ENCODE measurements around the gene TEX54. TPM values are rescaled to one million over a fixed set of nuclear protein-coding genes. Genes with fewer than 3 reads are reported as not detected.

The TEX54 gene
- not detected for total RNA-seq
- not detected for total RNA-seq (2013)
- total RNA-seq = 0 to 0.25 (median 0.07) reads per million in 29 experiments

- Mint-ChIP-seq H3K27me3 (no peaks in the 10 kb centered on the region), H3K36me3 (peaks cover 28% of the 10 kb centered on the region), H3K9me3 (no peaks in the 10 kb centered on the region), H3K4me3 (peak within 1 kb of the TSS; percentile 94 to 99 (median 97)), H3K27ac (peak within 1 kb of the TSS; percentile 98 to 99), H3K4me1 (peaks cover 45 to 50% (median 46%) of the 10 kb centered on the region in 3 donors)
- POLR2A ChIA-PET = interaction anchor here (0.5 to 2.1 kb wide), 13 partner anchors 8 to 1053 kb away, joined by 3 to 19 read pairs (median 6); no protein-coding TSS in a partner anchor
- ATAC-seq (replicated peaks in 1 of 4) = peak in 2 of 4 experiments; percentile 1 to 2
- Histone ChIP-seq H3K27ac (ENCODE audit: low read length) (peak within 1 kb of the TSS; percentile 95), H3K4me1 (ENCODE audit: control insufficient read depth in 1 of 2, extremely low read depth in 1 of 2, insufficient read depth in 2 of 2, low read length in 2 of 2) (peaks cover 13 to 44% of the 10 kb centered on the region in 2 experiments), H3K36me3 (ENCODE audit: control insufficient read depth in 2 of 2, extremely low read depth in 1 of 2, insufficient read depth in 1 of 2, low read length in 1 of 2) (peaks cover 7 to 48% of the 10 kb centered on the region in 2 donors), H3K27me3 (replicated peaks in 1 of 2; ENCODE audit: control insufficient read depth in 2 of 2, extremely low read depth in 1 of 2, insufficient read depth in 2 of 2, low read length in 1 of 2) (no peaks in the 10 kb centered on the region), H3K9me3 (no peaks in the 10 kb centered on the region), H3K4me3 (ENCODE audit: control insufficient read depth in 1 of 2, extremely low read depth in 1 of 2, low read length in 1 of 2) (peak within 1 kb of the TSS; percentile 96 to 97)
- DNase-seq = peak in 1 of 35 experiments; percentile 4
- 9% methylated on average over 29 of the region's 40 CpGs for WGBS (ENCODE audit: insufficient coverage)
- CTCF ChIA-PET = interaction anchor here (0.6 to 1.4 kb wide), 3 partner anchors 33 to 105 kb away, joined by 3 to 6 read pairs (median 5); partner anchors contain the start of genes HNRNPUL2 (in 1 of the 2) and SLC3A2 (in 1 of the 2)
Observed at GRCh38 chr11:62832336-62833234, at the start of gene TEX54. Gene TEX54 (minus strand): TSS chr11:62832841.

DNA sequence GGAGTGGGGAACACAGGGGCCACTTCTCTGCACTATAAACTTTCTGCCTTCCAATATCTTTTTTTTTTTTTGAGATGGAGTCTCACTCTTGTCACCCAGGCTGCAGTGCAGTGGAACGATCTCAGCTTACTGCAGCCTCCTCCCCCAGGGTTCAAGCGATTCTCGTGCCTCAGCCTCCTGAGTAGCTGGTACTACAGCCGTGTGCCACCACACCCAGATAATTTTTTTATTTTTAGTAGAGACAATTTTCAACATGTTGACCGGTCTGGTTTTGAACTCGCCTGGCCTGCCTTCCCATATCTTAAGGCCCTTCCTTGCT, 49.7 kb upstream of the TEX54 start:
- Mint-ChIP-seq H3K4me3 (peak overlapping the region; percentile 97 to 100 (median 100)), H3K27me3 (no peaks in the 10 kb centered on the region), H3K4me1 (peaks cover 46 to 52% (median 50%) of the 10 kb centered on the region in 3 donors), H3K36me3 (peaks cover 44% of the 10 kb centered on the region), H3K9me3 (no peaks in the 10 kb centered on the region), H3K27ac (peak overlapping the region; percentile 100)
- Histone ChIP-seq H3K4me1 (ENCODE audit: control insufficient read depth in 1 of 2, extremely low read depth in 1 of 2, insufficient read depth in 2 of 2, low read length in 2 of 2) (peaks cover 12 to 48% of the 10 kb centered on the region in 2 experiments), H3K9me3 (no peaks in the 10 kb centered on the region), H3K36me3 (ENCODE audit: control insufficient read depth in 2 of 2, extremely low read depth in 1 of 2, insufficient read depth in 1 of 2, low read length in 1 of 2) (peaks cover 21 to 50% of the 10 kb centered on the region in 2 donors), H3K27me3 (replicated peaks in 1 of 2; ENCODE audit: control insufficient read depth in 2 of 2, extremely low read depth in 1 of 2, insufficient read depth in 2 of 2, low read length in 1 of 2) (no peaks in the 10 kb centered on the region), H3K27ac (ENCODE audit: low read length) (peak overlapping the region; percentile 98), H3K4me3 (ENCODE audit: control insufficient read depth in 1 of 2, extremely low read depth in 1 of 2, low read length in 1 of 2) (peak overlapping the region; percentile 20 to 97)
- ChIA-PET POLR2A (interaction anchor here in 1 of 2 donors (0.6 to 1.1 kb wide), 2 partner anchors 17 to 291 kb away, joined by 3 to 5 read pairs; partner anchors contain the start of gene TUT1), CTCF (interaction anchor here in 1 of 2 donors (2.6 kb wide), 1 partner anchor 291 kb away, joined by 13 read pairs; the partner anchor contains the start of gene TUT1)
- no peak for ATAC-seq (replicated peaks in 1 of 4)
- DNase-seq = no peak
- no CpG with 5 or more reads among the region's 6 CpGs for WGBS (ENCODE audit: insufficient coverage)

- Mint-ChIP-seq H3K4me3 (peak overlapping the region; percentile 97 to 100 (median 100)), H3K4me1 (peaks cover 46 to 55% (median 50%) of the 10 kb centered on the region in 3 donors), H3K9me3 (no peaks in the 10 kb centered on the region), H3K36me3 (peaks cover 40% of the 10 kb centered on the region), H3K27me3 (no peaks in the 10 kb centered on the region), H3K27ac (peak overlapping the region; percentile 100)
- WGBS (ENCODE audit: insufficient coverage) = 0% methylated on average over 8 of the region's 21 CpGs
- Histone ChIP-seq H3K36me3 (ENCODE audit: control insufficient read depth in 2 of 2, extremely low read depth in 1 of 2, insufficient read depth in 1 of 2, low read length in 1 of 2) (peaks cover 21 to 44% of the 10 kb centered on the region in 2 donors), H3K27ac (ENCODE audit: low read length) (peak overlapping the region; percentile 98), H3K4me3 (ENCODE audit: control insufficient read depth in 1 of 2, extremely low read depth in 1 of 2, low read length in 1 of 2) (peak overlapping the region; percentile 62 to 97), H3K9me3 (no peaks in the 10 kb centered on the region), H3K4me1 (ENCODE audit: control insufficient read depth in 1 of 2, extremely low read depth in 1 of 2, insufficient read depth in 2 of 2, low read length in 2 of 2) (peaks cover 12 to 48% of the 10 kb centered on the region in 2 experiments), H3K27me3 (replicated peaks in 1 of 2; ENCODE audit: control insufficient read depth in 2 of 2, extremely low read depth in 1 of 2, insufficient read depth in 2 of 2, low read length in 1 of 2) (no peaks in the 10 kb centered on the region)
- CTCF ChIA-PET = interaction anchor here (0.6 to 2.6 kb wide), 14 partner anchors 9 to 1451 kb away, joined by 3 to 17 read pairs (median 6); partner anchors contain the start of genes C11orf98 (in 1 of the 2), CSKMT (in 1 of the 2), HNRNPUL2 (in 1 of the 2) and TEX54 (in 1 of the 2)
- ATAC-seq (replicated peaks in 1 of 4) = peak; percentile 70 to 73 (median 72)
- POLR2A ChIA-PET = interaction anchor here (0.5 to 2.2 kb wide), 13 partner anchors 16 to 1458 kb away, joined by 3 to 7 read pairs (median 5); partner anchors contain the start of genes CCDC88B (in 1 of the 2), STX5 (in 1 of the 2), WDR74 (in 1 of the 2) and ZBTB3 (in 1 of the 2)
- peak in 34 of 35 experiments; percentile 83 to 95 (median 89) for DNase-seq
Observed at GRCh38 chr11:62881579-62882430, 49.2 kb upstream of the TEX54 start.

DNA sequence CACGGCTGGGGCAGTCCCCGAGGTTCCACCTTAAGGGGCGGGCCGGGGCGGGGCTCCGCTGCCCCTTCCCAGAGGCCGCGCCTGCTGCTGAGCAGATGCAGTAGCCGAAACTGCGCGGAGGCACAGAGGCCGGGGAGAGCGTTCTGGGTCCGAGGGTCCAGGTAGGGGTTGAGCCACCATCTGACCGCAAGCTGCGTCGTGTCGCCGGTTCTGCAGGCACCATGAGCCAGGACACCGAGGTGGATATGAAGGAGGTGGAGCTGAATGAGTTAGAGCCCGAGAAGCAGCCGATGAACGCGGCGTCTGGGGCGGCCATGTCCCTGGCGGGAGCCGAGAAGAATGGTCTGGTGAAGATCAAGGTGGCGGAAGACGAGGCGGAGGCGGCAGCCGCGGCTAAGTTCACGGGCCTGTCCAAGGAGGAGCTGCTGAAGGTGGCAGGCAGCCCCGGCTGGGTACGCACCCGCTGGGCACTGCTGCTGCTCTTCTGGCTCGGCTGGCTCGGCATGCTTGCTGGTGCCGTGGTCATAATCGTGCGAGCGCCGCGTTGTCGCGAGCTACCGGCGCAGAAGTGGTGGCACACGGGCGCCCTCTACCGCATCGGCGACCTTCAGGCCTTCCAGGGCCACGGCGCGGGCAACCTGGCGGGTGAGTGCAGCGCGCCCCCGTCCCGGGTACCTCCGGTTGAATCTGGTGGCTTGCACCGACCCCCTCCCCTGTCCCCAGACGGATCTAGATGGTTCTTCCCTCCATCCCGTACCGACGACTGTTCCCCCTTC, 48.4 kb upstream of the TEX54 start, which contains the start of gene SLC3A2:
SLC3A2 (plus strand) TSS at position 94 of the 776 bp plus-strand sequence; CDS start at position 222, 128 bp downstream.
- peaks cover 21 to 36% of the 10 kb centered on the region in 2 donors for H3K36me3 ChIP-seq (ENCODE audit: control insufficient read depth in 2 of 2, extremely low read depth in 1 of 2, insufficient read depth in 1 of 2, low read length in 1 of 2)
- Mint-ChIP-seq H3K27me3 (no peaks in the 10 kb centered on the region), H3K9me3 (no peaks in the 10 kb centered on the region), H3K36me3 (peaks cover 40% of the 10 kb centered on the region), H3K4me1 (peaks cover 46 to 55% (median 50%) of the 10 kb centered on the region in 3 donors), H3K4me3 (peak within 1 kb of the TSS; percentile 97 to 100 (median 100)), H3K27ac (peak within 1 kb of the TSS; percentile 100)
- H3K4me3 ChIP-seq (ENCODE audit: control insufficient read depth in 1 of 2, extremely low read depth in 1 of 2, low read length in 1 of 2) = peak within 1 kb of the TSS; percentile 94 to 97
- ChIA-PET POLR2A (interaction anchor here (0.5 to 2.2 kb wide), 14 partner anchors 18 to 1459 kb away, joined by 3 to 7 read pairs (median 5); partner anchors contain the start of genes CCDC88B (in 1 of the 2), STX5 (in 1 of the 2), WDR74 (in 1 of the 2) and ZBTB3 (in 1 of the 2)), CTCF (interaction anchor here (0.5 to 2.6 kb wide), 18 partner anchors 10 to 1450 kb away, joined by 3 to 17 read pairs (median 4); partner anchors contain the start of genes C11orf98 (in 1 of the 2), CSKMT (in 1 of the 2), HNRNPUL2 (in 1 of the 2) and TEX54 (in 1 of the 2))
- H3K4me1 ChIP-seq (ENCODE audit: control insufficient read depth in 1 of 2, extremely low read depth in 1 of 2, insufficient read depth in 2 of 2, low read length in 2 of 2) = peaks cover 12 to 48% of the 10 kb centered on the region in 2 experiments
- H3K9me3 ChIP-seq = no peaks in the 10 kb centered on the region
- DNase-seq = peak; percentile 71 to 93 (median 83)
- peak; percentile 80 to 83 (median 82) for ATAC-seq (replicated peaks in 1 of 4)
- H3K27ac ChIP-seq (ENCODE audit: low read length) = peak within 1 kb of the TSS; percentile 98
- H3K27me3 ChIP-seq (replicated peaks in 1 of 2; ENCODE audit: control insufficient read depth in 2 of 2, extremely low read depth in 1 of 2, insufficient read depth in 2 of 2, low read length in 1 of 2) = no peaks in the 10 kb centered on the region
- under 1% methylated on average over 69 of the region's 69 CpGs for WGBS (ENCODE audit: insufficient coverage)

DNA sequence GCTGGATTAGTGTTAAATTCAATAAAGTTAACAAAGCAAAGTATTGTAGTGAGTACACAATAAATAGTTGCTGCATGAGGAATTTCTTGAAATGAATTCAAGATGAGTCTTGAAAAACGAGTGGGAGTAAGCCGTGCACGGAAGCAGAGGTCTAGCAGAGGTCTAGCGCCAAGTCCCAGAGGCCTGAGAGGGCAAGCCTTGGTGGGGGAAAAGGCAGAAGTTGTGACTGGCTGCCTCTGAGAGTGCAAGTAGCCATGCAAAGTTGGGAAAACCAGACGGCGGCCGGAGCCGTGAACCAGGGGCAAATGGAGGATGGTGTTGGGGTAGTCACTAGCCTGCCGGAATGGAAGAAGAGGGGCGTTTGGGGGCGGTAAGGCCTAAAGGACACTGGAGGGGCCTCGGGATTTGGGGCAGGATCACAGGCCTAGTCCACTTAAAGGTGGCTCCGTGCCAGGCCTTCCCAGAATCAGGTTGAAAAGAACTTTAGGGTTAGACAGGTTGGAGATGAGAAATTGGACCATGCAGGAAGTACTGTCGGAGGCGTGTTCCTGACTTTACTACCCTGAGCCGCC, 47.7 kb upstream of the TEX54 start:
- Histone ChIP-seq H3K27me3 (replicated peaks in 1 of 2; ENCODE audit: control insufficient read depth in 2 of 2, extremely low read depth in 1 of 2, insufficient read depth in 2 of 2, low read length in 1 of 2) (no peaks in the 10 kb centered on the region), H3K9me3 (no peaks in the 10 kb centered on the region), H3K27ac (ENCODE audit: low read length) (peak overlapping the region; percentile 98), H3K36me3 (ENCODE audit: control insufficient read depth in 2 of 2, extremely low read depth in 1 of 2, insufficient read depth in 1 of 2, low read length in 1 of 2) (peaks cover 17 to 29% of the 10 kb centered on the region in 2 donors), H3K4me1 (ENCODE audit: control insufficient read depth in 1 of 2, extremely low read depth in 1 of 2, insufficient read depth in 2 of 2, low read length in 2 of 2) (peaks cover 12 to 46% of the 10 kb centered on the region in 2 experiments), H3K4me3 (ENCODE audit: control insufficient read depth in 1 of 2, extremely low read depth in 1 of 2, low read length in 1 of 2) (peak overlapping the region; percentile 94 to 97)
- no peaks in the 10 kb centered on the region for H3K9me3 Mint-ChIP-seq
- peaks cover 34% of the 10 kb centered on the region for H3K36me3 Mint-ChIP-seq
- ChIA-PET CTCF (interaction anchor here (0.5 to 2.6 kb wide), 8 partner anchors 24 to 289 kb away, joined by 3 to 17 read pairs (median 5); partner anchors contain the start of genes TEX54 (in 1 of the 2), TMEM179B (in 1 of the 2), TUT1 (in 1 of the 2) and ZBTB3 (in 1 of the 2)), POLR2A (interaction anchor here in 1 of 2 donors (0.8 to 2.2 kb wide), 3 partner anchors 25 to 49 kb away, joined by 3 to 6 read pairs (median 5); partner anchors contain the start of gene STX5)
- no peaks in the 10 kb centered on the region for H3K27me3 Mint-ChIP-seq
- peak in 2 of 35 experiments; percentile 2 to 9 for DNase-seq
- H3K27ac Mint-ChIP-seq = peak overlapping the region; percentile 100
- no peak for ATAC-seq (replicated peaks in 1 of 4)
- H3K4me1 Mint-ChIP-seq = peaks cover 41 to 51% (median 44%) of the 10 kb centered on the region in 3 donors
- H3K4me3 Mint-ChIP-seq = peak overlapping the region; percentile 97 to 100 (median 100)
- WGBS (ENCODE audit: insufficient coverage) = 2% methylated on average over 15 of the region's 16 CpGs

All from T-cell (primary cell).